Stimulated activated CD4-positive, alpha-beta T cell treated with anti-CD3 and anti-CD28 coated beads, Interleukin-1b, Interleukin-23, amount 100 ng/mL, for 24 hours (primary cell): Measurements from ENCODE around the gene ATCAY.
"Not testable (repeated sequence)": the region's sequence is repeated elsewhere in the genome, so short reads cannot be mapped to it uniquely, and the experiment has no call there.

Experiments
- DNase-seq, 4 experiments: peaks; one replicate each; pipeline ENCODE4 v3.0.0-alpha.2; 2020; ENCODE audit warnings: low read depth in 4 of 4, low spot score in 1 of 4

Gene ATCAY

GRCh38 chr19:3899531-3900294 lies 19.2 kb downstream of the ATCAY start:
- no peak for DNase-seq

- no peak for DNase-seq
Observed at GRCh38 chr19:3902317-3902973, 22.0 kb downstream of the ATCAY start.

GRCh38 chr19:3904233-3904632 lies 23.7 kb downstream of the ATCAY start:
- no peak for DNase-seq

- DNase-seq, result no peak
Observed at GRCh38 chr19:3907626-3908265, 27.3 kb downstream of the ATCAY start.

DNA sequence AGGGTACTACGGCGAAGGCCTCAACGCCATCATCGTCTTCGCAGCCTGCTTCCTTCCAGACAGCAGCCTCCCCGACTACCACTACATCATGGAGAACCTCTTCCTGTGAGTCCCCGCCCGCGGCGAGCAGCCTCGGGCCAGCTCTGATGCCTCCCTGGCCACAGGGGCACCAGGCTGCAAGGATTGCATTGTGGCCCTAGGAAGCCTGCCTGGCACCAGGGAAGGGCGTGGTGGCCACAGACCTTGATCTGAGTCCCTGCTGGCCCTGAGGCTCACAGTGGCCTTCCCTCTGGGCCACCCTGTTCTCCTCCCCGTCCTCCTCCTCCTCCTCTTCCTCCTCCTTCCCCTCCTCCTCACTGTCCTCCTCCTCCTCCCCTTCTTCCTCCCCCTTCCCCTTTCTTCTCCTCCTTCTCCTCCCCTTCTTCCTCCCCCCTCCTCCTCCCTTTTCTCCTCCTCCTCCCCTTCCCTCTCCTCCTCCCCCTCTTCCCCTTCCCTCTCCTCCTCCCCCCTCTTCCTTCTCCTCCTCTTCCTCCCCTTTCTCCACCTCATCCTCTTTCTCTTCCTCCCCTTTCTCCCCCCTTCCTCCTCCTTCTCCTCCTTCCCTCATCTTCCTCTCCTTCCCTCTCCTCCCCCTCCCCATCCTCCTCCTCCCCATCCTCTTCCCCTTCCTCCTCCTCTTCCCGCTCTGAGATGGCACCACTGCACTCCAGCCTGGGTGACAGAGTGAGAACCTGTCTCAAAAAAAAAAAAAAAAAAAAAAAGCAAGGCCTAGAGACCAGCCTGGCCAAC lies 28.0 kb downstream of the ATCAY start:
- no peak for DNase-seq

DNA sequence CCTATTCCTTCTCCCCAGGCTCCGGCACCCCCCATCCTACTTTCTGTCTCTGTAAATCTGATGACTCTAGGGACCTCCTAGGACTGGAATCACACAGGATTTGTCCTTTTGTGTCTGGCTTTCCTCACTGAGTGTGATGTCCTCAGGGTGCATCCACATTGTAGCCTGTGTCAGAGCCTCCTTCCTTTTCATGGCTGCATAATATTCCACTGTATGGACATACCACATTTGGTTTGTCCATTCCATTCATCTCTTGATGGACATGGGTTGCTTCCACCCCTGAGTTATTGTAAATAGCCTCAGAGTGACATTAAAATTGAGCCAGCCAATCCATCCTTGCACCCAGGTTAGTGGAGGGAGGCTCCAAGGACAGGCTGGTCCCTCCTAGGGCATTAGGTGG lies 29.6 kb downstream of the ATCAY start:
- no peak for DNase-seq

DNA sequence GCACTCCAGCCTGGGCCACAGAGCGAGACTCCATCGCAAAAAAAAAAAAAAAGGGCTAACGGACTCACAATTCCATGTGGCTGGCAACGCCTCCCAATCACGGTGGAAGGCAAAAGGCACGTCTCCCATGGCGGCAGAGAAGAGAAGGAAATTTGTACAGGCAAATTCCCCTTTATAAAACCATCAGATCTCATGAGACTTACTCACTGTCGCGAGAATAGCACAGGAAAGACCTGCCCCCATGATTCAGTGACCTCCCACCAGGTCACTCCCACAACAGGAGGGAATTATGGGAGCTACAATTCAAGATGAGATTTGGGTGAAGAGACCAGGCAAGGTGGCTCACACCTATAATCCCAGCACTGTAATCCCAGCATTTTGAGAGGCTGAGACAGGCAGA lies 33.7 kb downstream of the ATCAY start:
- DNase-seq, result no peak

GRCh38 chr19:3916033-3916432 lies 35.5 kb downstream of the ATCAY start:
- DNase-seq, result no peak

- DNase-seq, result no peak
Observed at GRCh38 chr19:3919793-3920192, 39.3 kb downstream of the ATCAY start.

DNA sequence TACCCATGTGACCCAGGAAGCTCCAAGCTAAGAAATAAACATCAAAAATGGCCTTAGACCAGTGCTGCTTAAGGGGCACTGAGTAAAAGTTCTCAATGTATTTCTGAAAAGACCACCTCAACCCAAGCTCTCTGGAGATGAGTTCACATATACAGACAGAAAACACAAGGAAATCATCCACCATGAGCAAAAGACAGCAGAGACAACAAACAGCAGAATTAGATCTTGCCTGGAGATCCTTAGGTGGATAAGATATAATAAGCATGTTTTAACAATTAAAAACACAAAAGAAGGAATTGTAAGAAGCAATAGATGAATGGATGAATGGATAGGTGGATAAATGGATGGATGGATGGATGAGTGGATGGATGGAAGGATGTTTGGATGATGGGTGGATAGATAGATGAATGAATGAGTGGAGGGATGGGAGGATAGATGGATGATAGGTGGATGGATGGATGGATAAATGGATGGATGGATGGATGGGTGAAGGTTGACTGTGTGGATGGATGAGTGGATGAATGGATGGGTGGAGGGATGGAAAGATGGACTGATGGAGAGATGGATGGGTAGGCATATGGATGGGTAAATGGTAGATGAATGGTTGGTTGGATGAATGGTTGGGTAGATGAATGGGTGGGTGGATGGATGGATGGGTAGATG lies 42.7 kb downstream of the ATCAY start:
- no peak for DNase-seq

DNA sequence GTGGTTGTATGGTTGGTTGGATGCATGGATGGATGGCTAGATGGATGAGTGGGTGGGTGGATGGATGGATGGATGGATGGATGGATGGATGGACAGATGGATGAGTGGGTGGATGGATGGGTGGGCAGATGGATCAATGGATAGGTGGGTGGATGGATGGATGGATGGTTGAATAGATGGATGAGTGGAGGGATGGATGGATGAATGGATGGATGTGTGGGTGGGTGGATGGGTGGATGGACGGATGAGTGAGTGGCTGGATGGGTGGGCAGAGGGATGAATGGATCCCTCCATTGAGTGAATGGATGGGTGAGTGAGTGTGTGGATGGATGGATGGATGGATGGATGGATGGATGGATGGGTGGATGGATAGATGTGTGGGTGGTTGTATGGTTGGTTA lies 43.4 kb downstream of the ATCAY start:
- no peak for DNase-seq

DNA sequence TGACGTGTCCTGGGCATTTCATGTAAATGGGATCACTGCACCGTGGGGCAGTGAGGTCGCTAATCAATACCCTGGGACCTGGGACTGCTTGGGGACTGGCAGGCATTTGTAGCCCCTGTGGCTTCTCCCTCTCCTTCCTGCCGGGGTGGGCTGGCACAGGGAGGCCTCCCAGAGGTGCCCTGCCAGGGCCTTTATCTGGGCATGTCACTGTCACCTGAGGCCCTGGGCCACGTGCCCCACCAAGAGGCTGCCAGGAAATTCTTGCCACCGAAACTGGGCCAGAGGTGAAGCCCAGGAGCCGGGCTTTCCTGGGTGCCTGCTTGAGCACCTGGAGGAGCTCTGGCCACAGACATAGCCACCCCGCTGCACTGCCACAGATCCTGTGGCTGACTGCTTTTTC lies 50.6 kb downstream of the ATCAY start:
- no peak for DNase-seq

GRCh38 chr19:3932931-3933810 lies 52.7 kb downstream of the ATCAY start, which contains the start of gene NMRK2:
NMRK2 (plus strand) TSS chr19:3933069; CDS start chr19:3933672, 603 bp downstream.
- no peak for DNase-seq

GRCh38 chr19:3936506-3937442 lies 56.3 kb downstream of the ATCAY start:
- DNase-seq, result no peak

GRCh38 chr19:3938300-3938950 lies 57.9 kb downstream of the ATCAY start:
- not testable (repeated sequence) for DNase-seq

DNA sequence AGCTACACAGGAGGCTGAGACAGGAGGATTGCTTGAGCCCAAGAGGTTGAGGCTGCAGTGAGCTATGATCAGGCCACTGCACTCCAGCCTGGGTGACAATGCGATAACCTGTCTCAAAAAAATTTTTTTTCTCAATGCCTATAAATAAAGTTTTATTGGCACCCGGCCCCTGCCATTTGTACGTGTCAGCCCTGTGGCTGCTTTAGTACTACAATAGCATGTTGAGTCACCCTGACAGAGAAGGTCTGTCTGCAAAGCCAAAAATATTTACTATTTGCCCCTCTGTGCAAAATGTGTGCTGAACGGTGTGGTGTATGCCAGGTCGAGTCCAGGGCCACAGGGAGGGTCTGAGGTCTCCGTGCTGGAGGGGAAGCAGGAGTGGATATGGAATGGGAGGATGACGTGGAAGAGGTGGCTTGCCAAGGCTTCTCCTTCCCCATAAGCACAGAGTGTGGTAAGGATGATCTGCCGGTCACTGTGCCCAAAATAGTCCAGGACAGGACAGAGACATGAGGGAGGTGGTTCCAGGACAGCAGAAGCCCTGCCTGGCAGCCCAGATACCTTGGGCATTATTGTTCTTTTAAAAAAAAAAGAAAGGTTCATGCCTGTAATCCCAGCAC lies 62.4 kb downstream of the ATCAY start:
- DNase-seq, result no peak

DNA sequence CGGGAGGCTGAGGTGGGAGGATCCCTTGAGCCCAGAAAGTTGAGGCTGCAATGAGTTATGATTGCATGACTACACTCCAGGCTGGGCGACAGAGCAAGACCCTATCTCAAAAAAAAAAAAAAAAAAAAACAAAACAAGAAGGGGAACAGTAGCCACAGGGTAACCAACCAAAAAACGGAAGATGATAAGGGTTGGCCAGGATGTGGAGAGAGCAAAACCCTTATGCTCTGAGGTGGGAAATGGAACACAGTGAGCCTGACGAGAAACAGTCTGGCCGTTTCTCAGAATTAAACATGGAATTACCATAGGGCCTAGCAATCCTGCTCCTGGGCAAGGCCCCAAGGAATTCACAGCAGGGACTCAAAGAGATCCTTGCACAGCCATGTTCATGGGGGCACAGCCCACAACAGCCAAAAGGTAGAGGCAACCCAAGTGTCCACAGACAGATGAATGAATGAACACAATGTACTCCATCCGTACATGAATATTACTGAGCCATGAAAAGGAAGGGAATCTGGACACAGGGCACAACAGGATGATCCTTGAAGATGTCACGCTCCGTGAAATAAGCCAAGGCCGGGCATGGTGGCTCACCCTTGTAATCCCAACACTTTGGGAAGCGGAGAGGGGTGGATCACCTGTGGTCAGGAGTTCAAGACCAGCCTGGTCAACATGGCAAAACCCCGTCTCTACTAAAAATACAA lies 63.7 kb downstream of the ATCAY start:
- no peak for DNase-seq
